ENCODE data around the gene RPP25.

RPP25 gene, protein sequence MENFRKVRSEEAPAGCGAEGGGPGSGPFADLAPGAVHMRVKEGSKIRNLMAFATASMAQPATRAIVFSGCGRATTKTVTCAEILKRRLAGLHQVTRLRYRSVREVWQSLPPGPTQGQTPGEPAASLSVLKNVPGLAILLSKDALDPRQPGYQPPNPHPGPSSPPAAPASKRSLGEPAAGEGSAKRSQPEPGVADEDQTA

DNA sequence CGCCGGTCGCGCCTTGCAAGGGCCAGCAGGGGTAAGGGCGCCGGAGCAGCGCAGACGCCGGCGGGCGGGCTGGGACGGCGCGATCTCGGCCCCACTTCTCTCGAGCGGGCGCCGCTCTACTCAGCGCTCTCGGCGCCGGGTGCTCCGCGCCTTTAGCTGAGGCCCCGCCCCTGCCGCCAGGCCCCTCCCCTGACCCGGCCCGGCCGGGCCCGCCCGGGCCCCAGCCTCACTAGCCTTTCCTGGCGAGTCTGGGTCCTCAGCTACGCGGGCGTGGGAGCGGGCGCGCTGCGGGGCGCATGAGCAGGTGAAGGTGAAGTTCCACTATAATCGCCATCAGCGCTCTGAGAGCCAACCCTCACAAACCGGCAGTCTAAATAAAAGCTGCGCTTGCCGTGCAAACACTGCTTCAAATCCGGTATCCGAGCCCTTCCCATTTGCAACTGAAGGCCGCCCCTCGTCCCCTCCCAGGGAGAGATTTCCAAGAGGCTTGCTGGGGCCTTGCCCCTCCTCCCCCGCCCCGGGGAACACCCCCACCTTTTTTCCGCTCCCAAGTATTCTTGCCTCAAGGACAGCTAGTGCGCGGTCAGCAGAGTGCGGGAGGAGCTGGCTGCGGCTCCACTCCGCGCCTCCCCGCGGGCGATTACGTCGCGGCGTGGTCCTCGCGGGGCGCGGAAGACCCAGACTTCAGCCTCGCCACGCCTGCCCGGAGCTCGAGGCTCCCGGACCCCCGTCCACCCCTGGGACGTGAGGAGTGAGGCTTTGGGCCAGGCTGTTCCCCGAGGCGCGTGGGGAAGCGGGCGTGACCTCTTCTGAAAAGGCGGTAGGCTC lies at the start of gene RPP25:
Gene RPP25 (minus strand): TSS at position 125 of the 828 bp plus-strand sequence. CDS start 189 bp downstream, outside the sequence.
- Histone ChIP-seq H3K4me3 (ENCODE audit: insufficient read length, low read depth) (peak within 1 kb of the TSS; percentile 82), H3K36me3 (ENCODE audit: insufficient read depth, insufficient read length, low read length) (no peaks in the 10 kb centered on the region), H3K9me3 (ENCODE audit: insufficient read depth, low read length) (no peaks in the 10 kb centered on the region), H3K9ac (ENCODE audit: insufficient read length, low read depth) (peak within 1 kb of the TSS; percentile 92), H3K27me3 (ENCODE audit: insufficient read depth, insufficient read length) (peaks cover 38% of the 10 kb centered on the region), H3K4me1 (ENCODE audit: insufficient read depth, insufficient read length) (peaks cover 16% of the 10 kb centered on the region)
- DNase-seq (ENCODE audit: low read depth, low spot score) = peak; percentile 88
- TF ChIP-seq SUZ12 (IDR thresholded peaks at IDR 0.05; ENCODE audit: extremely low read depth, insufficient read depth, insufficient read length) = no peak
- no peak for TF ChIP-seq ZNF274 (IDR thresholded peaks at IDR 0.05; ENCODE audit: low read depth, low read length)
- TF ChIP-seq YY1 (IDR thresholded peaks at IDR 0.05; ENCODE audit: insufficient read depth, insufficient read length) = no peak

DNA sequence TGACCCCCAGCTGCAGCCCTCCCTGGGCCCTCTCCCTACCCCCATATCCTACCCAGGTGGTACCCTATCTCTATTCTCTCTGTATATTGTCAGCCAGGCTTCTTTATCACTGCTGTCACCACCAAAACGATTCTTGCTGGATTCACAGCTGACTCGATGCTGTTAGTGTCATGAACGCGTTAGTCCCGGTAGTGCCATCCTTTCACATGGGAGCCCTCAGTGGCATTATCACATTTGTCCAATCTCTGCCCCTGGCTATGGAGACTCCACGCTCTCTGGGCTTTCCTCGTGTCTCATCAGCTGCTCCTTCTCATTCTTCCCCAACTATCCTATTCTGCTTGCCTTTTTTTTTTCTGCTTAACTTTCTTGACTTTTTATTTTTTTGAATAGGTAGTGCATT lies 45.8 kb upstream of the RPP25 start:
- DNase-seq (ENCODE audit: low read depth, low spot score) = no peak
- Histone ChIP-seq H3K9ac (ENCODE audit: insufficient read length, low read depth) (no peak overlapping the region), H3K4me3 (ENCODE audit: insufficient read length, low read depth) (no peak overlapping the region), H3K36me3 (ENCODE audit: insufficient read depth, insufficient read length, low read length) (no peaks in the 10 kb centered on the region), H3K27me3 (ENCODE audit: insufficient read depth, insufficient read length) (peaks cover 5% of the 10 kb centered on the region), H3K9me3 (ENCODE audit: insufficient read depth, low read length) (no peaks in the 10 kb centered on the region), H3K4me1 (ENCODE audit: insufficient read depth, insufficient read length) (no peaks in the 10 kb centered on the region)
- no peak for TF ChIP-seq ZNF274 (IDR thresholded peaks at IDR 0.05; ENCODE audit: low read depth, low read length)
- TF ChIP-seq YY1 (IDR thresholded peaks at IDR 0.05; ENCODE audit: insufficient read depth, insufficient read length) = no peak
- no peak for TF ChIP-seq SUZ12 (IDR thresholded peaks at IDR 0.05; ENCODE audit: extremely low read depth, insufficient read depth, insufficient read length)

DNA sequence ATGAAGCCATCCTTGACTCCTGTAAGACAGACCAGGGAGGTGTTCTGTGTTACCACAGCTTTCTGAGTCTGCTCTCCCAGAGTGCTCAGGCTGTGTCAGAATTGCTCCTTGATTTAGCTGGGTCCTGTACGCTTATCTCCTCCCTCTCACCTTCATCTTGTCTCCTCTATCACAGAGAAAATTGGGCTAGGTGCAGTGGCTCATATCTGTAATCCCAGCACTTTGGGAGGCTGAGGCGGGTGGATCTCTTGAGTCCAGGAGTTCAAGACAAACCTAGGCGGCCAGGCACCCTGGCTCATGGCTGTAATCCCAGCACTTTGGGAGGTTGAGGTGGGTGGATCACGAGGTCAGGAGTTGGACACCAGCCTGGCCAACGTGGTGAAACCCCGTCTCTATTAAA lies 44.7 kb upstream of the RPP25 start:
- TF ChIP-seq ZNF274 (IDR thresholded peaks at IDR 0.05; ENCODE audit: low read depth, low read length) (no peak), YY1 (IDR thresholded peaks at IDR 0.05; ENCODE audit: insufficient read depth, insufficient read length) (no peak), SUZ12 (IDR thresholded peaks at IDR 0.05; ENCODE audit: extremely low read depth, insufficient read depth, insufficient read length) (no peak)
- H3K4me1 ChIP-seq (ENCODE audit: insufficient read depth, insufficient read length) = no peaks in the 10 kb centered on the region
- no peak for DNase-seq (ENCODE audit: low read depth, low spot score)
- peaks cover 16% of the 10 kb centered on the region for H3K27me3 ChIP-seq (ENCODE audit: insufficient read depth, insufficient read length)
- H3K9me3 ChIP-seq (ENCODE audit: insufficient read depth, low read length) = no peaks in the 10 kb centered on the region
- no peak overlapping the region for H3K4me3 ChIP-seq (ENCODE audit: insufficient read length, low read depth)
- no peaks in the 10 kb centered on the region for H3K36me3 ChIP-seq (ENCODE audit: insufficient read depth, insufficient read length, low read length)
- H3K9ac ChIP-seq (ENCODE audit: insufficient read length, low read depth) = no peak overlapping the region

DNA sequence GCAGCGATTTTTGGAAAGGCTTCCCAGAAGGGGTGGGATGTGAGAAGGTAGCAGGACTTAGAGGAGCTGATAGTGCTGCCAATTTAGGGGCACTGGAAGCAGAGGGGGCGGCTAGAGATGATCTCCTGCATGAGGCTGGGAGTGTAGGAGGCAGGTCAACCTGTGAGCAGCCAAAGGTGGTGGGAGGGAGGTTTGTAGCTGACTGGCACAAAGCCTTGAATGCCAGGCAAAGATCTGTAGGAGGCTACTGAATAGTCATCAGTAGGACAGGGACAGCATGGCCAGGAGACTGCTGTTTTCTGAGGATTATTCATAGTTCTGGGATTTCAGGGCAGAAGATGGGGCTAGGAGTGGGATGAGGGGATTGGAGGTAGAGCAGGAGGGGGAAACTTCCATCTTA lies 41.0 kb upstream of the RPP25 start:
- Histone ChIP-seq H3K36me3 (ENCODE audit: insufficient read depth, insufficient read length, low read length) (no peaks in the 10 kb centered on the region), H3K9me3 (ENCODE audit: insufficient read depth, low read length) (no peaks in the 10 kb centered on the region), H3K4me3 (ENCODE audit: insufficient read length, low read depth) (no peak overlapping the region), H3K4me1 (ENCODE audit: insufficient read depth, insufficient read length) (no peaks in the 10 kb centered on the region), H3K27me3 (ENCODE audit: insufficient read depth, insufficient read length) (peaks cover 45% of the 10 kb centered on the region), H3K9ac (ENCODE audit: insufficient read length, low read depth) (no peak overlapping the region)
- TF ChIP-seq ZNF274 (IDR thresholded peaks at IDR 0.05; ENCODE audit: low read depth, low read length) (no peak), SUZ12 (IDR thresholded peaks at IDR 0.05; ENCODE audit: extremely low read depth, insufficient read depth, insufficient read length) (no peak), YY1 (IDR thresholded peaks at IDR 0.05; ENCODE audit: insufficient read depth, insufficient read length) (no peak)
- DNase-seq (ENCODE audit: low read depth, low spot score) = no peak

DNA sequence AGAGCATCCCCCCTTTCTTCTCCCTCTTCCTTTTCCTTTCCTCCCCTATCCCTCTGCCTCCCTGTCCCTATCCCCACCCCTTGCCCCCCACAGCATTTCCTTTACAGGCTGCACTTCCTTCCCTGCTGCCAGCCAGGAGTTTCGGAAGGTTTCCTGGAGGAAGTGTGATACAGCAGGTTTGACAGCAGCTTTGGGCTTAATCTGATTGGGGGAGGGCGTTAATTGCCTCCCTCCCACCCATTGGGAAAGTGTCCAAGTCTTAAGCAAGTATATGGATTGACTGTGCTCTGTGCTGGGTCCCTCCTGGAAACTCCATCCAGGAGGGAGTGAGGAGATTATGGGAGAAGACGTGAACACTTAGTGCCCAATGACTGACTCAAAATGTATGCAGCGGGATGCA lies 40.6 kb upstream of the RPP25 start:
- Histone ChIP-seq H3K27me3 (ENCODE audit: insufficient read depth, insufficient read length) (peaks cover 45% of the 10 kb centered on the region), H3K4me3 (ENCODE audit: insufficient read length, low read depth) (no peak overlapping the region), H3K36me3 (ENCODE audit: insufficient read depth, insufficient read length, low read length) (no peaks in the 10 kb centered on the region), H3K9ac (ENCODE audit: insufficient read length, low read depth) (no peak overlapping the region), H3K9me3 (ENCODE audit: insufficient read depth, low read length) (no peaks in the 10 kb centered on the region), H3K4me1 (ENCODE audit: insufficient read depth, insufficient read length) (no peaks in the 10 kb centered on the region)
- TF ChIP-seq YY1 (IDR thresholded peaks at IDR 0.05; ENCODE audit: insufficient read depth, insufficient read length) (no peak), ZNF274 (IDR thresholded peaks at IDR 0.05; ENCODE audit: low read depth, low read length) (no peak), SUZ12 (IDR thresholded peaks at IDR 0.05; ENCODE audit: extremely low read depth, insufficient read depth, insufficient read length) (no peak)
- DNase-seq (ENCODE audit: low read depth, low spot score) = no peak

DNA sequence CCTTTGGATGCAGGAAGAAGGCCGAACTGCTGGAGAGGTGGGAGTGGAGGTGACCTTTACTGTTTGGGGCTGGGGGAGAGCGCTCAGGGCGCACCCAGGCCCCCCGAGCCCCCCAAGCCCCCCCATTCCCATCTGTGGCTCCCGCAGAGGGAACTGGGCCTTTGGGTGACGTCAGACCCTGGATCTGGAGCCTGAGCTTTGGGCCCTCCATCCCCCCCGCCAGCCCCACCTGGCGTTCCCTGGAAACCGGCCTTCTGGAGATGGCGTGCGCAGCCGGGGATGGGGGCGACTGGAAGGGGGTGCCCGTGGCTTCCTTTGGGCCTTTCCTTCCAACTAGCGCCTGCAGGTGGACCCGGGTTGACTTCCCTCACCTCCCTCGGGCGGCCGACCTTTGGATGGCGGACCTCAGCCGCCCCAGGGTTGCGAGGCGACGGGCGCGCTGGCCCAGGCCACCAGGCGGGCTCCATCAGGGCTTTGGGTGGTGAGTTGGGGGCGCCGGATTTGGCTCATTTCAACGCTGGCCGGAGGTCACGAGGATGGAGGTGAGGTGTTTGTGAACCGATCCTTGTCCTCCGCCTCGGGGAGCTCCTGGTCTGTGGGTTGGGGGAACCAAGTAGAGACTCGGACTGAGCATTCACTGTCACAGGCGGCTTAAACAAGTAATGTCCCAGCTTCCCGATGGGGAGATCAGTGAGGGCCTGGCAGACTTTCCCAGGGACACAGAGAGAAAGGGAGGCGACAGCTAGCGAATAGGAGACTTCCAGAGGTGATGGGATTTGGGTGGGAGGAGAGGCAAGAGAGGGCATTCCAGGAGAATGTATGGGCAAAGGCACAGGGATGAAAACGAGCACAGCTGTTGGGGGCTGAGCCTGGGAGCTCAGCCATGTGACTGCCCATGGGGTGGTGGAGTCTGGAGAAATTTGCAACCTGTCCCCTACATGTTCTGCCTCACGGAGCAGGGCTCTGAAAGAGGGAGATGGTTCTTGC lies 39.5 kb upstream of the RPP25 start:
- TF ChIP-seq YY1 (IDR thresholded peaks at IDR 0.05; ENCODE audit: insufficient read depth, insufficient read length) = no peak
- no peak for TF ChIP-seq ZNF274 (IDR thresholded peaks at IDR 0.05; ENCODE audit: low read depth, low read length)
- TF ChIP-seq SUZ12 (IDR thresholded peaks at IDR 0.05; ENCODE audit: extremely low read depth, insufficient read depth, insufficient read length) = peak; percentile 56
- no peaks in the 10 kb centered on the region for H3K9me3 ChIP-seq (ENCODE audit: insufficient read depth, low read length)
- H3K36me3 ChIP-seq (ENCODE audit: insufficient read depth, insufficient read length, low read length) = no peaks in the 10 kb centered on the region
- peak overlapping the region; percentile 88 for H3K9ac ChIP-seq (ENCODE audit: insufficient read length, low read depth)
- H3K4me3 ChIP-seq (ENCODE audit: insufficient read length, low read depth) = peak overlapping the region; percentile 69
- H3K4me1 ChIP-seq (ENCODE audit: insufficient read depth, insufficient read length) = no peaks in the 10 kb centered on the region
- no peak for DNase-seq (ENCODE audit: low read depth, low spot score)
- H3K27me3 ChIP-seq (ENCODE audit: insufficient read depth, insufficient read length) = peaks cover 49% of the 10 kb centered on the region
